ENCODE measurements around the gene NFKBIL1. TPM values are rescaled to one million over a fixed set of nuclear protein-coding genes. Genes with fewer than 3 reads are reported as not detected.

Gene NFKBIL1
- total and polyA plus RNA-seq, 9 of the 15 experiments (the other 6 are each of a cell fraction or from before 2014, with no cell fraction given) = 0.49 to 33.1 (median 7.6) TPM

GRCh38 chr6:31559958-31560696 is 12.7 kb downstream of the NFKBIL1 start (continued):
- TF ChIP-seq FOSL1 (tag; conservative IDR thresholded peaks at IDR 0.05) = peak; percentile 83
- TF ChIP-seq HIVEP1 (CRISPR knock-in tag; IDR thresholded peaks at IDR 0.05) = no peak; the same call in 1 of the 2 replicates
- TF ChIP-seq, protein P1, sequence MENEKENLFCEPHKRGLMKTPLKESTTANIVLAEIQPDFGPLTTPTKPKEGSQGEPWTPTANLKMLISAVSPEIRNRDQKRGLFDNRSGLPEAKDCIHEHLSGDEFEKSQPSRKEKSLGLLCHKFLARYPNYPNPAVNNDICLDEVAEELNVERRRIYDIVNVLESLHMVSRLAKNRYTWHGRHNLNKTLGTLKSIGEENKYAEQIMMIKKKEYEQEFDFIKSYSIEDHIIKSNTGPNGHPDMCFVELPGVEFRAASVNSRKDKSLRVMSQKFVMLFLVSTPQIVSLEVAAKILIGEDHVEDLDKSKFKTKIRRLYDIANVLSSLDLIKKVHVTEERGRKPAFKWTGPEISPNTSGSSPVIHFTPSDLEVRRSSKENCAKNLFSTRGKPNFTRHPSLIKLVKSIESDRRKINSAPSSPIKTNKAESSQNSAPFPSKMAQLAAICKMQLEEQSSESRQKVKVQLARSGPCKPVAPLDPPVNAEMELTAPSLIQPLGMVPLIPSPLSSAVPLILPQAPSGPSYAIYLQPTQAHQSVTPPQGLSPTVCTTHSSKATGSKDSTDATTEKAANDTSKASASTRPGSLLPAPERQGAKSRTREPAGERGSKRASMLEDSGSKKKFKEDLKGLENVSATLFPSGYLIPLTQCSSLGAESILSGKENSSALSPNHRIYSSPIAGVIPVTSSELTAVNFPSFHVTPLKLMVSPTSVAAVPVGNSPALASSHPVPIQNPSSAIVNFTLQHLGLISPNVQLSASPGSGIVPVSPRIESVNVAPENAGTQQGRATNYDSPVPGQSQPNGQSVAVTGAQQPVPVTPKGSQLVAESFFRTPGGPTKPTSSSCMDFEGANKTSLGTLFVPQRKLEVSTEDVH (IDR thresholded peaks at IDR 0.05; ENCODE audit: low read depth, partially characterized antibody) = peak; percentile 38

- no peak for DNase-seq (ENCODE audit: extremely low read depth in 1 of 4, low spot score in 3 of 4)
- peaks cover 47 to 64% of the 10 kb centered on the region in 2 experiments for H3K4me1 ChIP-seq (replicated peaks in 1 of 2; ENCODE audit: control insufficient read depth in 2 of 2, insufficient read depth in 2 of 2, low read length in 2 of 2)
- ChIA-PET CTCF (ENCODE audit: low intra/inter-chr PET ratio) (no interaction called here), POLR2A (interaction anchor here (1.3 to 5.8 kb wide), 3 partner anchors 12 to 38 kb away, joined by 4 to 38 read pairs (median 8); partner anchors contain the start of genes ATP6V1G2, DDX39B and NFKBIL1)
- intact Hi-C loops (cut with micrococcal nuclease) = no loop called here
- no TSS peak for BruUV-seq (replicated peaks)
- H3K9me3 ChIP-seq (replicated peaks; ENCODE audit: control insufficient read depth, insufficient read depth, low read depth, low read length) = no peaks in the 10 kb centered on the region
- peaks cover 6% of the 10 kb centered on the region for H3K9me1 ChIP-seq (ENCODE audit: control insufficient read depth, insufficient read depth, low read length)
- no peak for ATAC-seq
- peaks cover 46% of the 10 kb centered on the region for H3K36me3 ChIP-seq (ENCODE audit: control insufficient read depth, insufficient read depth, low read length)
- FAIRE-seq = no peak
- H2AFZ ChIP-seq (ENCODE audit: low read depth, low read length) = no peak overlapping the region
- no peaks in the 10 kb centered on the region for H3K79me2 ChIP-seq (ENCODE audit: control insufficient read depth, insufficient read depth, low read length)
- in situ Hi-C loops (cut with MboI) = no loop called here
- H3K4me2 ChIP-seq (ENCODE audit: insufficient read depth, low read length) = no peak overlapping the region
- no peaks in the 10 kb centered on the region for H4K20me1 ChIP-seq (replicated peaks; ENCODE audit: control insufficient read depth, insufficient read depth, low read length)
- H3K4me3 ChIP-seq = no peak overlapping the region
- peak overlapping the region; percentile 4 to 77; a peak in 2 of 4 replicates for H3K9ac ChIP-seq (ENCODE audit: insufficient read depth in 1 of 2, low read depth in 2 of 2, low read length in 2 of 2)
- H3K27ac ChIP-seq (ENCODE audit: extremely low read depth, low read depth, low read length) = peak overlapping the region; percentile 41; the same call in 2 of the 3 replicates
- no peaks in the 10 kb centered on the region for H3K27me3 ChIP-seq (ENCODE audit: control insufficient read depth in 2 of 2, insufficient read depth in 2 of 2, low read length in 2 of 2)
- no peak for TF ChIP-seq ZNF586 (CRISPR knock-in tag; conservative IDR thresholded peaks at IDR 0.05)
- TF ChIP-seq ZNF318 (IDR thresholded peaks at IDR 0.05; ENCODE audit: borderline replicate concordance in 1 of 2, low read depth in 1 of 2) = no peak
- no peak for TF ChIP-seq FUS (optimal IDR thresholded peaks at IDR 0.05; ENCODE audit: low read depth, low read length)
- TF ChIP-seq TAL1 (IDR thresholded peaks at IDR 0.05) = no peak
- TF ChIP-seq, protein P2, sequence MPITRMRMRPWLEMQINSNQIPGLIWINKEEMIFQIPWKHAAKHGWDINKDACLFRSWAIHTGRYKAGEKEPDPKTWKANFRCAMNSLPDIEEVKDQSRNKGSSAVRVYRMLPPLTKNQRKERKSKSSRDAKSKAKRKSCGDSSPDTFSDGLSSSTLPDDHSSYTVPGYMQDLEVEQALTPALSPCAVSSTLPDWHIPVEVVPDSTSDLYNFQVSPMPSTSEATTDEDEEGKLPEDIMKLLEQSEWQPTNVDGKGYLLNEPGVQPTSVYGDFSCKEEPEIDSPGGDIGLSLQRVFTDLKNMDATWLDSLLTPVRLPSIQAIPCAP (CRISPR knock-in tag; IDR thresholded peaks at IDR 0.05; ENCODE audit: borderline replicate concordance) = no peak
Measured at GRCh38 chr6:31560697-31561058, 13.3 kb downstream of the NFKBIL1 start.
